ENCODE results near the gene L3MBTL4.
A peak's percentile ranks its signal among the peaks of the same experiment; 100 is the strongest.

The L3MBTL4 gene

DNA sequence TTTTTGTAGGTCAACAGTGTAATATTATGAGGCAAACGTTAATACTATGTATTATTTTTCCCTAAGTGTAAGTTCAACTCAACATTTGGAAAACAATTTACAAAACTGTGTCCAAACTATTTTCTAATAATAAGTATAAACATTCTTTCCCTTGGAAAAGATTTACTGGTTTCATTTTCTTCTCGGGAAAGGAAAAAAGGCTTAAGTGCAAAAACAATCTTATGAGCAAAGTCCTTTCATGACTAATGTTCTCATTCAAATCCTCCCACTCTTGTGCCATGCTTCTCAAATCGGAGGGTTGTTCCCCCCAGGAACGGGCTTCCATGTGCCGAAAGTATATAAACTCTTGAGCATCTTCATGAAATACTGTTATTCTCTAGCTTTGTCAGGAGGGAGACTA, 19.8 kb upstream of the L3MBTL4 start:
- WGBS: 88% methylated on average over 1 of the region's 5 CpGs
- DNase-seq: no peak
- H2BK120ac ChIP-seq (ENCODE audit: low read depth, low read length): no peak overlapping the region
- H3K4me3 ChIP-seq (ENCODE audit: insufficient read depth in 1 of 2, low read depth in 1 of 2, low read length in 2 of 2): peak overlapping the region in 1 of 2 experiments; percentile 71
- H2AFZ ChIP-seq (ENCODE audit: low read depth, low read length): no peak overlapping the region
- H3K18ac ChIP-seq (ENCODE audit: low read depth in 1 of 2, low read length in 2 of 2): no peak overlapping the region
- no peak overlapping the region for H2BK12ac ChIP-seq (ENCODE audit: low read length in 2 of 2)
- H3K14ac ChIP-seq (ENCODE audit: low read length in 2 of 2): no peak overlapping the region
- H4K91ac ChIP-seq (ENCODE audit: low read length): no peak overlapping the region
- no peak overlapping the region for H2AK5ac ChIP-seq (ENCODE audit: low read length, severe bottlenecking)
- no peak overlapping the region for H2BK15ac ChIP-seq (ENCODE audit: low read depth, poor library complexity, severe bottlenecking)
- no peak overlapping the region for H3K4ac ChIP-seq (ENCODE audit: low read depth in 1 of 2, low read length in 2 of 2)
- H3K4me1 ChIP-seq (ENCODE audit: control insufficient read depth, insufficient read depth, low read depth, low read length): no peaks in the 10 kb centered on the region
- no peak overlapping the region for H3K27ac ChIP-seq (ENCODE audit: low read length, poor library complexity, severe bottlenecking)
- H3K4me2 ChIP-seq (ENCODE audit: low read length, poor library complexity, severe bottlenecking): no peak overlapping the region
- peak overlapping the region; percentile 68 for H3K9ac ChIP-seq (ENCODE audit: low read length)
- H2BK5ac ChIP-seq (ENCODE audit: low read depth, low read length, poor library complexity, severe bottlenecking): no peak overlapping the region
- no peaks in the 10 kb centered on the region for H3K79me1 ChIP-seq (replicated peaks; ENCODE audit: low read length, poor library complexity, severe bottlenecking)
- no peaks in the 10 kb centered on the region for H3K27me3 ChIP-seq (ENCODE audit: control insufficient read depth in 1 of 2, insufficient read depth in 1 of 2, low read length in 2 of 2)
- H3K36me3 ChIP-seq (ENCODE audit: control insufficient read depth in 1 of 2, insufficient read depth in 2 of 2, low read depth in 1 of 2, low read length in 2 of 2): no peaks in the 10 kb centered on the region
- no peak overlapping the region for H3K23ac ChIP-seq (ENCODE audit: low read length in 2 of 2)
- no peaks in the 10 kb centered on the region for H3K9me3 ChIP-seq (ENCODE audit: control insufficient read depth, low read length)
- no peak overlapping the region for H4K8ac ChIP-seq (ENCODE audit: low read length)

DNA sequence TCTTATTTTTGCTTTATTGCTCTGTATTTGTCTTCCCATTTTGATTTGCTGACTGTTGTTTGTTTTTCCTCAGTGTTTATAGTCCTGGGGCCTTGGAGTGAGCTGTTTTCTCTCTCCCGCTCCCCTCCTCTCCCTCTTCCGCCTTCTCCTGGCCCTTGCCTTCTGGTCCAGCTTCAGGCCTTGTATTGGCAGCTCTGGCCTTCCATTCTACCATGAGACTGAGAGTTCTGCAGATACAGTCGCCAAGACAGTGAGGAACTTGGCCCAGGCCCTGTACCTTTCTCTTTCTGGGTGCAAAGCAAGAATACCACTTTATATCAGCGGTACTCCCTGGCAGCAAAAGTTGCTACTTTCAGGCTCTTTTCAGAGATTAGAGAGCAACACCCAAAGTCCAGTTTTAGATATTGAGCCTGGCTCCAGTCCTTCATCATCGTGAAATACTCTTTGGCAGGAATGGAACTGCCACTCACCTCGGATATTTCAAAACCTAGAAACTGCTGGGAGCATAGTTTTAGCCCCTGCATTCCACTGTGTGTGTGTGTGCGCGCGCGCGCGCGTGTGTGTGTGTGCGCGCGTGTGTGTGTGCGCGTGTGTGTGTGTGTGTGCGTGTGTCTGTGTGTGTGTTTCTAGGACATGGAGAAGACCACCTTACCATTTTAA, 17.1 kb upstream of the L3MBTL4 start:
- H3K79me1 ChIP-seq (replicated peaks; ENCODE audit: low read length, poor library complexity, severe bottlenecking): no peaks in the 10 kb centered on the region
- DNase-seq: no peak
- no peak overlapping the region for H3K14ac ChIP-seq (ENCODE audit: low read length in 2 of 2)
- H3K18ac ChIP-seq (ENCODE audit: low read depth in 1 of 2, low read length in 2 of 2): no peak overlapping the region
- WGBS: 89% methylated on average over 19 of the region's 19 CpGs
- no peak overlapping the region for H2BK12ac ChIP-seq (ENCODE audit: low read length in 2 of 2)
- no peak overlapping the region for H2BK5ac ChIP-seq (ENCODE audit: low read depth, low read length, poor library complexity, severe bottlenecking)
- H3K23ac ChIP-seq (ENCODE audit: low read length in 2 of 2): no peak overlapping the region
- no peak overlapping the region for H4K91ac ChIP-seq (ENCODE audit: low read length)
- no peaks in the 10 kb centered on the region for H3K27me3 ChIP-seq (ENCODE audit: control insufficient read depth in 1 of 2, insufficient read depth in 1 of 2, low read length in 2 of 2)
- no peaks in the 10 kb centered on the region for H3K4me1 ChIP-seq (ENCODE audit: control insufficient read depth, insufficient read depth, low read depth, low read length)
- H3K4ac ChIP-seq (ENCODE audit: low read depth in 1 of 2, low read length in 2 of 2): no peak overlapping the region
- no peak overlapping the region for H3K27ac ChIP-seq (ENCODE audit: low read length, poor library complexity, severe bottlenecking)
- no peak overlapping the region for H2AFZ ChIP-seq (ENCODE audit: low read depth, low read length)
- H3K4me3 ChIP-seq (ENCODE audit: insufficient read depth in 1 of 2, low read depth in 1 of 2, low read length in 2 of 2): no peak overlapping the region
- no peaks in the 10 kb centered on the region for H3K36me3 ChIP-seq (ENCODE audit: control insufficient read depth in 1 of 2, insufficient read depth in 2 of 2, low read depth in 1 of 2, low read length in 2 of 2)
- no peak overlapping the region for H2BK120ac ChIP-seq (ENCODE audit: low read depth, low read length)
- no peaks in the 10 kb centered on the region for H3K9me3 ChIP-seq (ENCODE audit: control insufficient read depth, low read length)
- H4K8ac ChIP-seq (ENCODE audit: low read length): no peak overlapping the region
- no peak overlapping the region for H3K9ac ChIP-seq (ENCODE audit: low read length)
- H2AK5ac ChIP-seq (ENCODE audit: low read length, severe bottlenecking): no peak overlapping the region
- H2BK15ac ChIP-seq (ENCODE audit: low read depth, poor library complexity, severe bottlenecking): no peak overlapping the region
- H3K4me2 ChIP-seq (ENCODE audit: low read length, poor library complexity, severe bottlenecking): no peak overlapping the region

DNA sequence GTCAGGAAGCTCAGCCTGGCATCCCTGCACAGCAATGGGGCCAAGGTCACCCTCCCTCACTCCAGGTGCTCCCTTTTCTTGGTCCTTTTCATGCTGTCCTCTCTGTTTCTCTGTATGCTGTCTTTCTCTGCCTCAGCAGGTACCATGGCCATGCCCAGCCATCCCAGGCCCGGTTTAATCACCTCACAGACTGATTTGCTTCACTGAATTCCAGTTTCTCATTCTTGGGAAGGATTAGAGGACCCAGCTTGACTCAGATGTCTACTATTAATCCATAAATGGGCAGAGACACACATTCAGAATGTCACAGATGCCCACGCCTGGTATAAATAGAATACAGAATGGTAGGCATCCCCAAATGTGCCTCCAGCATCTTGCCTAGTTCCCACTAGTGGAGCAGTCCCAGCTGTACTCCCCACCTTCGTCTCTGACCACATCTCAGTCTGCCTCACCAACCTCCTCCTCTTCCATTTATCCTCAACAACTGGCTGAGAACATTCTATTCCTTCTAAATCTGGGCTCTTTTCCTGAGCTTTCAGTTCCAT, 14.2 kb upstream of the L3MBTL4 start:
- Histone ChIP-seq H3K9ac (ENCODE audit: low read length) (no peak overlapping the region), H3K36me3 (ENCODE audit: control insufficient read depth in 1 of 2, insufficient read depth in 2 of 2, low read depth in 1 of 2, low read length in 2 of 2) (no peaks in the 10 kb centered on the region), H2BK12ac (ENCODE audit: low read length in 2 of 2) (no peak overlapping the region), H4K8ac (ENCODE audit: low read length) (no peak overlapping the region), H3K18ac (ENCODE audit: low read depth in 1 of 2, low read length in 2 of 2) (no peak overlapping the region), H2BK15ac (ENCODE audit: low read depth, poor library complexity, severe bottlenecking) (no peak overlapping the region), H2BK5ac (ENCODE audit: low read depth, low read length, poor library complexity, severe bottlenecking) (no peak overlapping the region), H3K27ac (ENCODE audit: low read length, poor library complexity, severe bottlenecking) (no peak overlapping the region), H3K14ac (ENCODE audit: low read length in 2 of 2) (no peak overlapping the region), H3K4me1 (ENCODE audit: control insufficient read depth, insufficient read depth, low read depth, low read length) (no peaks in the 10 kb centered on the region), H3K4me3 (ENCODE audit: insufficient read depth in 1 of 2, low read depth in 1 of 2, low read length in 2 of 2) (no peak overlapping the region), H3K79me1 (replicated peaks; ENCODE audit: low read length, poor library complexity, severe bottlenecking) (no peaks in the 10 kb centered on the region), H2AFZ (ENCODE audit: low read depth, low read length) (no peak overlapping the region), H3K4ac (ENCODE audit: low read depth in 1 of 2, low read length in 2 of 2) (no peak overlapping the region), H2BK120ac (ENCODE audit: low read depth, low read length) (no peak overlapping the region), H4K91ac (ENCODE audit: low read length) (no peak overlapping the region), H3K9me3 (ENCODE audit: control insufficient read depth, low read length) (no peaks in the 10 kb centered on the region), H3K23ac (ENCODE audit: low read length in 2 of 2) (no peak overlapping the region), H3K27me3 (ENCODE audit: control insufficient read depth in 1 of 2, insufficient read depth in 1 of 2, low read length in 2 of 2) (no peaks in the 10 kb centered on the region), H3K4me2 (ENCODE audit: low read length, poor library complexity, severe bottlenecking) (no peak overlapping the region), H2AK5ac (ENCODE audit: low read length, severe bottlenecking) (no peak overlapping the region)
- DNase-seq: no peak
- 51% methylated on average over 3 of the region's 3 CpGs for WGBS

DNA sequence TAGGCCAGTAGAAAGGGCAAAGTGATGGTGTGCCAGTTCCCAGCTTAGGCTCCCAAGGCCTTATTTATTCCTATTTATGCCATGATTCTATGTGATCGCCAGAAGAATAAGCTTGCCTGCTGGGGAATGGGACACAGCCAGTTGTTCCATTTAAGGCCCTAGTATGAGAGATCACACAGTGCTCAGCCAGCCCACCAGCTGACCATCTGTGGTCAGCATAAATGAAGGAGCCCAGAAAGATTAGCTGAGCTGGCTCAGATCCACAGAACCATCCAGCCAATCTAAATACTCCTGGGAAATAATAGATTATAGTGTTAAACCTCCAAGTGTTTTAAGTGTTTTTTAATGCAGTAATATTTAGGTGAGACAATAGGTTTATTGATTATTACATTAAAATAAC, 12.6 kb upstream of the L3MBTL4 start:
- H3K4me2 ChIP-seq (ENCODE audit: low read length, poor library complexity, severe bottlenecking): no peak overlapping the region
- peaks cover 0 to 5% of the 10 kb centered on the region in 2 experiments for H3K27me3 ChIP-seq (ENCODE audit: control insufficient read depth in 1 of 2, insufficient read depth in 1 of 2, low read length in 2 of 2)
- no peak overlapping the region for H3K9ac ChIP-seq (ENCODE audit: low read length)
- no peak overlapping the region for H3K14ac ChIP-seq (ENCODE audit: low read length in 2 of 2)
- no peak overlapping the region for H4K91ac ChIP-seq (ENCODE audit: low read length)
- no peak overlapping the region for H3K4me3 ChIP-seq (ENCODE audit: insufficient read depth in 1 of 2, low read depth in 1 of 2, low read length in 2 of 2)
- H2AK5ac ChIP-seq (ENCODE audit: low read length, severe bottlenecking): no peak overlapping the region
- H3K18ac ChIP-seq (ENCODE audit: low read depth in 1 of 2, low read length in 2 of 2): no peak overlapping the region
- 84% methylated on average over 1 of the region's 1 CpG for WGBS
- no peak overlapping the region for H2BK15ac ChIP-seq (ENCODE audit: low read depth, poor library complexity, severe bottlenecking)
- H2BK120ac ChIP-seq (ENCODE audit: low read depth, low read length): no peak overlapping the region
- no peaks in the 10 kb centered on the region for H3K4me1 ChIP-seq (ENCODE audit: control insufficient read depth, insufficient read depth, low read depth, low read length)
- DNase-seq: no peak
- no peak overlapping the region for H3K4ac ChIP-seq (ENCODE audit: low read depth in 1 of 2, low read length in 2 of 2)
- no peak overlapping the region for H2AFZ ChIP-seq (ENCODE audit: low read depth, low read length)
- H3K23ac ChIP-seq (ENCODE audit: low read length in 2 of 2): no peak overlapping the region
- no peaks in the 10 kb centered on the region for H3K36me3 ChIP-seq (ENCODE audit: control insufficient read depth in 1 of 2, insufficient read depth in 2 of 2, low read depth in 1 of 2, low read length in 2 of 2)
- no peak overlapping the region for H2BK12ac ChIP-seq (ENCODE audit: low read length in 2 of 2)
- no peak overlapping the region for H4K8ac ChIP-seq (ENCODE audit: low read length)
- H3K9me3 ChIP-seq (ENCODE audit: control insufficient read depth, low read length): no peaks in the 10 kb centered on the region
- H3K79me1 ChIP-seq (replicated peaks; ENCODE audit: low read length, poor library complexity, severe bottlenecking): no peaks in the 10 kb centered on the region
- no peak overlapping the region for H2BK5ac ChIP-seq (ENCODE audit: low read depth, low read length, poor library complexity, severe bottlenecking)
- H3K27ac ChIP-seq (ENCODE audit: low read length, poor library complexity, severe bottlenecking): no peak overlapping the region
